ENCODE data around the gene TEX13B.
"Not testable (repeated sequence)": the region's sequence is repeated elsewhere in the genome, so short reads cannot be mapped to it uniquely, and the experiment has no call there.

TEX13B gene

GRCh38 chrX:107982356-107982755, at the start of gene TEX13B:
Gene TEX13B (minus strand): TSS chrX:107982370. CDS start chrX:107982127, 243 bp downstream.
- DNase-seq: no peak

- no peak for DNase-seq
Observed at GRCh38 chrX:108029928-108030711, 48.0 kb upstream of the TEX13B start.

DNA sequence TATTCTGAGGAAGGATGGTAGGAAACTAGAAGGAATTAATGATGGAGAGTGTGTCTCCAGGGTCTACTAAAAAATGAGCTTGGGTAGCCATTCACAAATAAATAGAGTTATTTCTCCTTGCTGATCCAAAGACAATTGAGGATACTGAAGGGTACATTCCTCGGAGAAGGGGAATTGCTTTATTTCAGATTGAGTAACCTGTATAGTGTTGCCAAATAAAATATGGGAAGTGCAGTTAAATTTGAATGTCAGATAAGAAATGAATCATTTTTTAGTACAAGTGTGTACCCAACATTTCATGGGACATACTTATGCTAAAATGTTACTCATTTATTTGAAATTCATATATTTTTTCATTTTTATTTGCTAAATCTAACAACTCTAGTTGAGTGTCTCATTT, 46.7 kb upstream of the TEX13B start:
- DNase-seq: no peak

GRCh38 chrX:108025954-108026600, 43.9 kb upstream of the TEX13B start:
- DNase-seq: no peak

- DNase-seq: no peak
Observed at GRCh38 chrX:108025376-108025775, 43.2 kb upstream of the TEX13B start.

DNA sequence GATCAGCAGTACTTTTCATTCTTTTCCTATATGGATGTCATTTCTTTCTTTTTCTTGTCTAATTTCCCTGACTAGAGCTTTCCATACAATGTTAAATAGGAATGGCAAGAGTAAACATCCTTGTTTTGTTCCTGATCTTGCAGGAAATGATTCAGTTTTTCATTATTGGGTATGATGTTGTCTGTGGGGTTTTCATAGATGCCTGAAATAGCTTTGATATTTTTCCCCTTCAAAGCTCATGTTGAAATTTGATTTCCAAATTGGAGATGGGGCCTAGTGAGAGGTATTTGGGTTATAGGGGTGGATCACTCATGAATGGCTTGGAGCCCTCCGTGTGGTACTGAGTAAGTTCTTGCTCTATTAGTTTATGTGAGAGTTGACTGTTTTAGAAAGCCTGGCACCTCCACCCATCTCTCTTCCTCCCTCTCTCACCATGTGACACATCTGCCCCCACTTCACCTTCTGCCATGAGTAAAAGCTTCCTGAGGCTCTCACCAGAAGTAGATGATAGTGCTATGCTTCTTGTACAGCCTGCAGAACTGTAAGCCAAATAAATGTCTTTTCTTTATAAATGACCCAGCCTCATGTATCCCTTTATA, 40.4 kb upstream of the TEX13B start:
- DNase-seq: no peak

DNA sequence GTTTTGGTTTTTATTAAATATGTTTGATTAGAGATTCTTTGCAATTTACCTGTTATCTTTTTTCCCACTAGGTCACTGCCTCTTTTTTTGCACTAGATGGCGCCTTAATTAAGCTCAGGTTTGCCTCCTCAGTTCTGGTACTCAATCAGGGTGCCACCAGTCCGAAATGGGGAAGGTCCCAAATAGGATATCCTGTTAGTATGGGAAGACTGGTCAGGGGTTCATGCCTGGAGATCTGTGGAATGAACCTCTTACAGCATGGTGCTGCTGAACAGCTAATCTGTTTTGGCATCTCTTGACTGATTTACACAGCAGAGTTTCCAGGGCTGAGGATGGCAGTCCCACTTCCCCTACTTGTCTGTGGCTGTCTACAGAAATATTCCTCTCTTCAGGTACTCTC, 38.5 kb upstream of the TEX13B start:
- DNase-seq: no peak

DNA sequence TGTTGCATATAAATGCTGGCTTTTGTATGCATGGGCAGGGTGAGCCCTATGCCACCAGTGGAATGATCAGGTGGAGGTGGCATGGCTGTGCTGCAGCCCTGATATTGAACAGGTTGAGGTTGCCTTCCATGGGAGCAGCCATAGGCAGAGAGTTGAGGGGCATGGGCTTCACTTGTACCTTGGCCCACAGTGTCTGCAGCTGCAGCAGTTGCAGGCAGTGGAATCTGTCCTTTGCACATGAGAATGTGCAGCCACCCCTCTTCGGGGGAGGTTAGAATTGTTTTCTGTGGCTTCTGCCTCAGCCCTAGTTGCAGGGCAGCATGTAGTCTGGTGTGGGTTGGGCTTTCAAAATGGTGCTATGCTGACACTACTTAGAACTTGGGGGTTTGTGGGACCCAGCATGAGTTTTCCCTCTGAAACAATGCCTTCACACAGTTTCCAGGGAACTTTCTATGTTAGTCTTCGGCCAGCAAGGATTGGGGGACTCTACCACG, 37.3 kb upstream of the TEX13B start:
- DNase-seq: no peak

GRCh38 chrX:108018656-108019381, 36.6 kb upstream of the TEX13B start:
- DNase-seq: no peak

- DNase-seq: peak; percentile 0
Observed at GRCh38 chrX:108001218-108001814, 19.1 kb upstream of the TEX13B start.

DNA sequence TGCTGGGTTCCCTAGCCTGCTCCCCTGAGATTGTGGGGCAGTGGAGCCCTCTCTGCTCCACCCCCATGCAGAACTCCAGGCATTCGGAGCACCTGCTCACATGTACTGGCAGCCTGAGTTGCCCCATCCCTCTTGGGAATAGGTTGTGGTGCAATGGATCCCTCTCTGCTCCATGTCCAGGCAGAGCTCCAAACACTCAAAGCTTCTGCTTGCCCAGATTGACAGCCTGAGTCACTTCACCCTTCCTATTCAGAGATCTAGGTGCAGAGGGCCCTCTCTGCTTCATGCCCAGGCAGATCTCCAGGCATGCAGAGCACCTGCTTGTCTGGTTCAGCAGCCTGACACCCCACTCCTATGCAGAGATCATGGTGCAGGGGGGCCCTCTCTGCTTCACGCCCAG, 18.6 kb upstream of the TEX13B start:
- DNase-seq: peak; percentile 11

GRCh38 chrX:107996124-107996523, 14.0 kb upstream of the TEX13B start:
- no peak for DNase-seq

GRCh38 chrX:107985033-107985432, 2.9 kb upstream of the TEX13B start:
- DNase-seq: no peak

- DNase-seq: no peak
Observed at GRCh38 chrX:107979534-107979933, 2.6 kb downstream of the TEX13B start.

GRCh38 chrX:107978707-107979307, 3.4 kb downstream of the TEX13B start:
- no peak for DNase-seq

DNA sequence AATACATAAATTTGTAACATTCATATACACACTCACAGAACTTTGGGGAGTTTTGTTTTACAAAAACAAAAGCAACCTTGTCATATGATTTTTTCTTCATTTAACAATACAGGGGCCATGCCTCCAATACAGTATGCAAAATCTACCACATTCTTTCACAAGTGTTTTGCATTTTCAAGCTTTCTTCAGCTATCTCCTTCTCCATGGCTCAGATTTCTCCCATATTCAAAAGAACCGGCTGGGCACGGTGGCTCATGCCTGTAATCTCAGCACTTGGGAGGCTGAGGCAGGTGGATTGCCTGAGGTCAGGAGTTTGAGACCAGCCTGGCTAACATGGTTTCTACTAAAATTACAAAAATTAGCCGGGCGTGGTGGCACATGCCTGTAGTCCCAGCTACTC, 4.1 kb downstream of the TEX13B start:
- no peak for DNase-seq

- DNase-seq: no peak
Observed at GRCh38 chrX:107971636-107972035, 10.5 kb downstream of the TEX13B start.

GRCh38 chrX:107970073-107970472, 12.1 kb downstream of the TEX13B start:
- DNase-seq: no peak

DNA sequence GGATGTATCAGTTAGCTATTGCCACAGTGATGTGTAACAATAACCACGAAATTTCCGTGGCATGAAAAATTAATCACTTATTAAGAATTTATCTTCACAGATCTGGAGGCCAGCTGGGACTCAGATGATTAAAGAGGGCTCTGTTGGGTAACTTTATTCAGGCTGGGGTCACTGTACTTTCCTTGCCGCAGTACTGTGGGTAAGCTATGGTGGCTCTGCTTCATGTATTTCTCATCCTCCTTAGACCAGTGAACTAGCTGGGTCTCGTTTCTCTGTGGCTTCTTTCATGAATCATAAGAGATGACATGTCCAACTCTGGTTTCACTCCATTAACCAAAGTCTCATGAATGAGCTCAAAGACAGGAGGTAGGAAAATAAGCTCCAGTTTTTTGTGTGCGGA, 13.5 kb downstream of the TEX13B start:
- no peak for DNase-seq

DNA sequence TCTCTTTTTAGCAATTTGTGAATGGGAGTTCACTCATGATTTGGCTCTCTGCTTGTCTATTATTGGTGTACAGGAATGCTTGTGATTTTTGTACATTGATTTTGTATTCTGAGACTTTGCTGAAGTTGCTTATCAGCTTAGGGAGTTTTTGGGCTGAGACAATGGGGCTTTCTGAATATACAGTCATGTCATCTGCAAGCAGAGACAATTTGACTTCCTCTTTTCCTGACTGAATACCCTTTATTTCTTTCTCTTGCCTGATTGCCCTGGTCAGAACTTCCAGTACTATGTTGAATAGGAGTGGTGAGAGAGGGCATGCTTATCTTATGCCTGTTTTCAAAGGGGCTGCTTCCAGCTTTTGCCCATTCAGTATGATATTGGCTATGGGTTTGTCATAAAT, 26.8 kb downstream of the TEX13B start:
- not testable (repeated sequence) for DNase-seq

- DNase-seq: no peak
Observed at GRCh38 chrX:107940095-107940494, 42.1 kb downstream of the TEX13B start.

GRCh38 chrX:107936434-107936730, 45.8 kb downstream of the TEX13B start:
- no peak for DNase-seq

All from DMS79 (cell line).